Neuronal stem cell (in vitro differentiated cells): Measurements from ENCODE around the gene ZDHHC5.
A peak's percentile ranks its signal among the peaks of the same experiment; 100 is the strongest.

Experiments used
- DNase-seq: peaks from one replicate; pipeline ENCODE4 v3.0.0-alpha.2; 2013; ENCODE audit warnings: low spot score
- H2AFZ ChIP-seq: one replicate; pipeline ENCODE4 v1.6.1; 2013; ENCODE audit warnings: mild to moderate bottlenecking, low read length, inconsistent platforms
- H2AK5ac ChIP-seq: 2 replicates; pipeline ENCODE4 v1.6.1; 2013; ENCODE audit warnings: low read depth, mild to moderate bottlenecking, inconsistent platforms, low read length, moderate library complexity, mixed read lengths
- H2BK120ac ChIP-seq: 2 replicates; pipeline ENCODE4 v1.6.1; 2013; ENCODE audit warnings: low read depth, mild to moderate bottlenecking, inconsistent platforms, low read length, moderate library complexity, mixed read lengths
- H2BK12ac ChIP-seq: one replicate; pipeline ENCODE4 v1.6.1; 2013; ENCODE audit warnings: low read length, inconsistent platforms
- H2BK15ac ChIP-seq: 2 replicates; pipeline ENCODE4 v1.6.1; 2013; ENCODE audit warnings: mild to moderate bottlenecking, low read length, inconsistent platforms, mixed read lengths
- H2BK5ac ChIP-seq: one replicate; pipeline ENCODE4 v1.6.1; 2013; ENCODE audit warnings: inconsistent platforms, mild to moderate bottlenecking, low read length, moderate library complexity
- H3K14ac ChIP-seq: one replicate; pipeline ENCODE4 v1.6.1; 2013; ENCODE audit warnings: low read length, inconsistent platforms
- H3K18ac ChIP-seq: 2 replicates; pipeline ENCODE4 v1.6.1; 2013; ENCODE audit warnings: low read length, inconsistent platforms
- H3K23ac ChIP-seq: 2 replicates; pipeline ENCODE4 v1.6.1; 2013; ENCODE audit warnings: low read depth, mild to moderate bottlenecking, mixed read lengths, low read length, inconsistent platforms; ENCODE audit not compliant: poor library complexity
- H3K27ac ChIP-seq: replicated peaks from 3 replicates; pipeline ENCODE4 v1.5.1; 2013; ENCODE audit warnings: low read length, inconsistent platforms
- H3K27me3 ChIP-seq, 3 experiments: 2 replicates each; pipeline ENCODE4 v1.6.1; 2013; ENCODE audit warnings: low read length in 3 of 3, mild to moderate bottlenecking in 2 of 3, inconsistent platforms in 1 of 3, low read depth in 1 of 3, mixed read lengths in 1 of 3, moderate library complexity in 1 of 3; ENCODE audit not compliant: control insufficient read depth in 3 of 3, insufficient read depth in 3 of 3
- H3K36me3 ChIP-seq, 2 donors: replicated peaks in 1 of 2; 2 replicates each; pipeline ENCODE4 v1.6.1; 2013; ENCODE audit warnings: low read length in 2 of 2; ENCODE audit not compliant: control insufficient read depth in 2 of 2, insufficient read depth in 2 of 2
- H3K4ac ChIP-seq: 2 replicates; pipeline ENCODE4 v1.6.1; 2013; ENCODE audit warnings: inconsistent platforms, mild to moderate bottlenecking, low read length, moderate library complexity
- H3K4me1 ChIP-seq, 2 donors: 1 replicate in 1 of 2; 2 replicates in 1 of 2; pipeline ENCODE4 v1.6.1; 2013; ENCODE audit warnings: low read length in 2 of 2, low read depth in 1 of 2; ENCODE audit not compliant: control insufficient read depth in 2 of 2, insufficient read depth in 1 of 2
- H3K4me2 ChIP-seq: one replicate; pipeline ENCODE4 v1.6.1; 2013; ENCODE audit warnings: mild to moderate bottlenecking, low read length, inconsistent platforms; ENCODE audit not compliant: insufficient read depth, poor library complexity, severe bottlenecking
- H3K4me3 ChIP-seq, 2 donors: 2 replicates each; pipeline ENCODE4 v1.5.1; 2013; ENCODE audit warnings: low read length in 2 of 2, mild to moderate bottlenecking in 2 of 2, inconsistent platforms in 1 of 2, moderate library complexity in 1 of 2
- H3K79me1 ChIP-seq: one replicate; pipeline ENCODE4 v1.6.1; 2013; ENCODE audit warnings: low read depth, mild to moderate bottlenecking, inconsistent platforms, low read length, moderate library complexity
- H3K9ac ChIP-seq: one replicate; pipeline ENCODE4 v1.6.1; 2013; ENCODE audit warnings: mild to moderate bottlenecking, low read depth, low read length, inconsistent platforms; ENCODE audit not compliant: poor library complexity
- H3K9me3 ChIP-seq, 2 donors: replicated peaks in 1 of 2; 2 replicates each; pipeline versions ENCODE3 to v1.6.1; 2013; ENCODE audit warnings: low read length in 2 of 2, mild to moderate bottlenecking in 2 of 2, inconsistent platforms in 1 of 2, low read depth in 1 of 2, mixed read lengths in 1 of 2, moderate library complexity in 1 of 2; ENCODE audit not compliant: control insufficient read depth in 2 of 2, insufficient read depth in 1 of 2
- H4K8ac ChIP-seq: one replicate; pipeline ENCODE4 v1.6.1; 2013; ENCODE audit warnings: low read depth, mild to moderate bottlenecking, inconsistent platforms, low read length, moderate library complexity
- H4K91ac ChIP-seq: one replicate; pipeline ENCODE4 v1.6.1; 2013; ENCODE audit warnings: low read length, low read depth, mild to moderate bottlenecking, inconsistent platforms; ENCODE audit not compliant: poor library complexity
- WGBS, 2 donors: extraction: QIAGEN DNeasy Blood & Tissue Kit; methylation state at CpG; one replicate each; pipeline ENCODE4 v1.1.7; 2013; ENCODE audit warnings: missing lambda C conversion rate in 2 of 2, mixed read lengths in 1 of 2; ENCODE audit not compliant: insufficient read length in 2 of 2, insufficient replicate concordance in 1 of 2; ENCODE audit errors: extremely low coverage in 2 of 2; 5-methylcytosine and 5-hydroxymethylcytosine counted together

ZDHHC5 gene

GRCh38 chr11:57639321-57640067 lies 28.4 kb upstream of the ZDHHC5 start:
- Histone ChIP-seq H2BK15ac (no peak overlapping the region), H3K4me3 (peak overlapping the region; percentile 88 to 99), H3K27me3 (no peaks in the 10 kb centered on the region), H3K4me2 (peak overlapping the region; percentile 85), H2BK120ac (no peak overlapping the region), H4K8ac (no peak overlapping the region), H2AK5ac (peak overlapping the region; percentile 3), H3K9ac (peak overlapping the region; percentile 71), H3K14ac (no peak overlapping the region), H3K36me3 (peaks cover 16 to 45% of the 10 kb centered on the region in 2 donors), H2BK5ac (peak overlapping the region; percentile 95), H3K18ac (peak overlapping the region; percentile 62), H3K9me3 (no peaks in the 10 kb centered on the region), H3K27ac (peak overlapping the region; percentile 99), H3K23ac (no peak overlapping the region), H2BK12ac (no peak overlapping the region), H3K79me1 (peaks cover 2% of the 10 kb centered on the region), H3K4me1 (peaks cover 22 to 36% of the 10 kb centered on the region in 2 donors), H3K4ac (no peak overlapping the region), H2AFZ (no peak overlapping the region), H4K91ac (no peak overlapping the region)
- no CpG with 5 or more reads among the region's 15 CpGs for WGBS, 2 donors
- peak; percentile 98 for DNase-seq

- H3K9me3 ChIP-seq = no peaks in the 10 kb centered on the region
- H3K4me2 ChIP-seq = peak overlapping the region; percentile 85
- peak overlapping the region; percentile 62 for H3K18ac ChIP-seq
- H3K4me3 ChIP-seq = peak overlapping the region; percentile 86 to 99
- no peak overlapping the region for H4K91ac ChIP-seq
- H3K79me1 ChIP-seq = peaks cover 2% of the 10 kb centered on the region
- H3K23ac ChIP-seq = no peak overlapping the region
- no peaks in the 10 kb centered on the region for H3K27me3 ChIP-seq
- H2BK12ac ChIP-seq = no peak overlapping the region
- H3K9ac ChIP-seq = peak overlapping the region; percentile 71
- peak overlapping the region; percentile 12 for H2AK5ac ChIP-seq
- no peak overlapping the region for H2BK120ac ChIP-seq
- peak overlapping the region; percentile 95 for H2BK5ac ChIP-seq
- H2AFZ ChIP-seq = no peak overlapping the region
- DNase-seq = no peak
- H3K27ac ChIP-seq = peak overlapping the region; percentile 99
- H3K14ac ChIP-seq = no peak overlapping the region
- H4K8ac ChIP-seq = no peak overlapping the region
- peak overlapping the region; percentile 12 for H2BK15ac ChIP-seq
- H3K36me3 ChIP-seq = peaks cover 16 to 52% of the 10 kb centered on the region in 2 donors
- WGBS, 2 donors = no CpG with 5 or more reads among the region's 9 CpGs
- no peak overlapping the region for H3K4ac ChIP-seq
- H3K4me1 ChIP-seq = peaks cover 25 to 40% of the 10 kb centered on the region in 2 donors
Measured at GRCh38 chr11:57640068-57640800, 27.7 kb upstream of the ZDHHC5 start.

- WGBS, 2 donors = no CpG with 5 or more reads among the region's 7 CpGs
- H3K4me1 ChIP-seq = peaks cover 29 to 50% of the 10 kb centered on the region in 2 donors
- no peak for DNase-seq
Measured at GRCh38 chr11:57641011-57641807, 26.7 kb upstream of the ZDHHC5 start.

More at GRCh38 chr11:57641011-57641807, 26.7 kb upstream of the ZDHHC5 start:
- peak overlapping the region; percentile 99 for H3K27ac ChIP-seq
- no peaks in the 10 kb centered on the region for H3K27me3 ChIP-seq
- H3K4me3 ChIP-seq = peak overlapping the region; percentile 86 to 99
- no peak overlapping the region for H4K8ac ChIP-seq
- peak overlapping the region; percentile 54 for H3K18ac ChIP-seq
- H2BK15ac ChIP-seq = no peak overlapping the region
- no peak overlapping the region for H2BK5ac ChIP-seq
- no peak overlapping the region for H3K14ac ChIP-seq
- peak overlapping the region; percentile 85 for H3K4me2 ChIP-seq
- peaks cover 2% of the 10 kb centered on the region for H3K79me1 ChIP-seq
- H2AFZ ChIP-seq = no peak overlapping the region
- H3K9ac ChIP-seq = peak overlapping the region; percentile 81
- H3K36me3 ChIP-seq = peaks cover 16 to 62% of the 10 kb centered on the region in 2 donors
- H3K23ac ChIP-seq = no peak overlapping the region
- H3K4ac ChIP-seq = no peak overlapping the region
- no peak overlapping the region for H4K91ac ChIP-seq
- no peak overlapping the region for H2BK12ac ChIP-seq
- no peaks in the 10 kb centered on the region for H3K9me3 ChIP-seq
- no peak overlapping the region for H2AK5ac ChIP-seq
- H2BK120ac ChIP-seq = no peak overlapping the region
